HK-2 (cell line): ENCODE measurements around the gene UFD1.

Experiments used
- DNase-seq: peaks from one replicate; pipeline ENCODE4 v3.0.0-alpha.2; 2018; ENCODE audit not compliant: unreplicated experiment

The UFD1 gene

DNA sequence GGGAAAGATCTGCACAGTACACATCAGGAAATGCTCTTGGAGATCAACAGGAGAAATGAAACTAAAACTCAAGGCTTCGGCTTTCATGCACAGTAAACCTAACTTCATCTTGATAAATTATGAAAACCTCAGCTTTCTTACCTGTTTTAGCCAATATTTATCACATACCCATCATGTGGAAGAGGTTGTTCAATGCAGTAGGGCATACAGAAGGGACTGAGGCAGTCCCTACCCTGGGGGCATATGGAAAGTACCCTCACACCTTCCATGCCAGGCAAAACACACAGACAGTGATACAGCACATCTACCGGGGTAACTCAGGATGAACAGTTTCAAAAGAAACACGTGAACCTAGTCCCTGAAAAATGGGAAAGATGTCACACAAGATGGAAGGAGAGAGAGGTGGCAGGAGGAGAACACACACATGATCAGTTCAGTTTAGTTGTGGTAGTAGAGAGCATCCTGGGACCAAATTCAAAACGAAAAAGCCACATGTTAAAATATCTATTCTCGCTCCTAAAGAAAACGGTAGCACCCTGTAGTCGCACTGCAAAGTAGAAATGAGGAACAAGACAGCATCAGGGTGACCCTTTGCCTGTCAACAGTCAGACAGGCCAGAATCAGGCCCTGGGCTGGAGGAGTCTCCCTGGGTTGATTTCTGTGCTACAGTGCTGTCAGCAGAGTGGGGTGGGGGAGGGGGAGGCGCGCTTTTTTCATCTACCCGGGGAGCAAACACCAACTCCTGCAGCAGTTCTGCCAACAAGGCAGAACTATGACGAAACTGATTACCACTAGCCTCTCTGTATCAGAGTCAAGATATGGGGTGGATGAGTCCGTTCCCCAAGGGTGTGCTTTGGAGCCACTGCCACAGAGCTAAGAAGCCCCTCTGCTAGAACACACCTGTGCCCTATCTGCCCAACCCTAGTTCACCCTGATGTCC, 48.8 kb downstream of the UFD1 start:
- no peak for DNase-seq

GRCh38 chr22:19424186-19424500, 54.9 kb downstream of the UFD1 start:
- no peak for DNase-seq

DNA sequence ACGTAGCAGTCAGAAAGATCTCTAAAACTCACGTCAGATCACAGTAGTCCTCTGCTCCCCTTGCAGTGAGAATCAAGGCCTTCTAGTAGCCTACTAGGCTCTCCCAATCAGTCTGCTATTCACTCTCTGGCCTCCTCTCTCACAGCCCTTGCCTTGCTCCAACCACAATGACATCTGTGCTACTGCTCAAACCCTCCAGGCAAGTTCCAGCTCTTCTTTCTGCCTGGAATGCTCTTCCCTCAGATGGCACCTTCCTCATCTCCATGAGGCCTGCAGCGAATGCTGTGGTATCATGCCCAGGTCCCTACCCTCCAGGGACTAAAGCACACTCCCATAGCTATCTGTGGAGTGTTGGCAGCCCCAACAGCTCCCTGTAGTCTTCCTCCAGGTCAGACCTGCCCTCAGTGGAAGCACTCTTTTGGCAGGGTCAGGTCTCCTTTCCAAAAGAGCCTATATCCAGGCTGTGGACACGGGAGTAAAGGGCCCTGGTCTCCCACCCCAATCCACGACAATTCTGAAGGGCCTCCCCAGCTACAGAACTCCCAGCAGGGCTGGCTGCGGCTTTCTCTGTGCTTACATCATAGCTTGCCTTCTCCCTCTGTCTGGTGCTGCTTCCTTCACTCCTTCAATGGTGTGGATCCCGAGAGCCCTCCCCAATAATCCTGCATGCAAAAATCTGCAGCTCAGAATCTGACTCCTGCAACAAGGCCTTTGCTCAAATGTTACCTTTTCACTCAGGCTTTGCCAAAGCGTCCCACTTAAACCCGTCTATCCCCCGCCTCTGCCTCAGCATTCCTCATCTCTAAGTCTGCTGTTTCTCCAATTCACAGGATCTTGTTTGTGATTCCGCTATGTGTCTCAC, 56.3 kb downstream of the UFD1 start:
- no peak for DNase-seq

GRCh38 chr22:19420321-19420720, 58.7 kb downstream of the UFD1 start:
- no peak for DNase-seq

DNA sequence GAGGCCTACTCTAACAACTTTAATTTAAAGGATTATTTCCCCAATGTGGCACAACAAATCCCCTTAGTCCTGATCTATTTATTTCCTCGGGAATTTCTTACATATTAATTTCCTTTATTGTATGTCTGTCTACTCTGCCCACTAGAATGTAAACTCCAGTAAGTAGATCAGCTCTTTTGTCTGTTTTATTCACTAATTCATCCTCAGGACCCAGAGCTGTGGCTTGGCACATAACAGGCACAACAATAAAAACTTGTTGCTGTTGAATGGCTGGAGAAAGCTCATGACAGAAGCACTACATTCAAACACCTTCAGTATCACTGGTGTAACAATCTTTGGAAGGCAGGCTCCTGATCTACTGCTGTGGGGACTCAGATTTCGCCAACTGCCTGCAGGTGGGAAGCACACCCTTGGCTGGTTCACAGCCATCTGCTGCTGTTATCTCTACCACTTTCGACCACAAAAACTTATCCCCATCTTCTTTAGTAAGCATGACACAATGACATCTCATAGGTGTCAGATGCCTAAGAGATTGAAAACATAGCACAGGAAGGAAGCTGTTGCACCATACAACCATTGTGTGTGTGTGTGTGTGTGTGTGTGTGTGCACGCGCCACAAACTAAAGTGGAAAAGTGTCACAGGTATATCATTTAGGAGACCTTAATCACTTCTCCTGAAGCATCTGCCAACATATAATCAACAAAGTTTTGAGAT, 59.4 kb downstream of the UFD1 start:
- DNase-seq = no peak

DNA sequence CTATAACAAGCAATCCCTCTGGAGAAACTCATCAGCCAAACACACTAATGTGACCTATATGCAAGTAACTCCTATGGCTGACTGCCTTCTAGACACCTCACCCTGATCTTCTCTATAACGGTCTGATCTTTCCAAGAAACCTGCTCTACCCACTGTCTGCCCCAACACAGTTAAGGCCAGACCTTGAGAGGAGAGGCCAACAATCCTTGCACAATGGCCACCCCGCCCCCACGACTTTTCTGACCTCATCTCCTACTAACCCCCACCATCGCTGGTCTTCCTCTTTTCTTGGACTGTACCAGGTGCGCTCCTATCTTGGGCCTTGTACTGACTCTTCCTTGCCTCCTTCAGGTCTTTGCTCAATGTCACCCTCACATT, 59.9 kb downstream of the UFD1 start:
- no peak for DNase-seq

- no peak for DNase-seq
These were observed 66.1 kb downstream of the UFD1 start for GRCh38 chr22:19412923-19413322.

DNA sequence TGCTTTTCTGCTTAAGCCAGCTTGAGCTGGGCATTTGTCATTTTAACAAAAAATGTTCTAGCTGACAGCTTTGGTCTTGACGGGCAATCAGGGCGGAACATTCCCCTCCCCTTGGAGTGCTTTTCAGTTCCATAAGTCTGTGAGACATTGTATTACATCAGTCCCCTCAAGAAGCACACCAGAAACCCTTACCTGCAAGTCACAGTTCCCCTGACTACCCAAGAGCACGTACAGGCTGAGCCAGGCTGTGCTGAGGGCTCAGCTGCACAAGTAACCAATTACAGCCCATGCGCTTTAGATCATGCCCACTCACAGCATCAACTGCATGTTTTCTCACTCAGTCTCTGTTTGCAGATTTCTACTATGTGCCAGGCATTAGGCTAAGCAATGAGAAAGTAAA, 66.5 kb downstream of the UFD1 start:
- no peak for DNase-seq

DNA sequence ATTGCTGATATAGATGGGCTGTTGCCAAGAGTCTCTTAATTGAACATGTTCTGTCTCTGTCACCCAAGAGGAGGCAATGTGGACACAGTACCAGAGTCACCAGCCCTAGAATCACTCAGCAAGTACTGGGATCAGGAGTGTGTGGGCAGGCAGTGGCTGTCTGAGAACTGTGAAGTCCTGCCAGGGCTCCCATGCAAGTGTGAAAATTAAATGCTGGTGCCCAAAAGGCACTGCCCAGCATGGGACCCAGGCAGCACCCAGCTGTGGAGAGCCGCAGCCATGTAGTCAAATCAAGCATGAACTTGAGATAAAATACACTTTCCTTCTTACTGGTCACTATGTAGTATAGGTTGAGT, 67.3 kb downstream of the UFD1 start:
- DNase-seq = no peak

DNA sequence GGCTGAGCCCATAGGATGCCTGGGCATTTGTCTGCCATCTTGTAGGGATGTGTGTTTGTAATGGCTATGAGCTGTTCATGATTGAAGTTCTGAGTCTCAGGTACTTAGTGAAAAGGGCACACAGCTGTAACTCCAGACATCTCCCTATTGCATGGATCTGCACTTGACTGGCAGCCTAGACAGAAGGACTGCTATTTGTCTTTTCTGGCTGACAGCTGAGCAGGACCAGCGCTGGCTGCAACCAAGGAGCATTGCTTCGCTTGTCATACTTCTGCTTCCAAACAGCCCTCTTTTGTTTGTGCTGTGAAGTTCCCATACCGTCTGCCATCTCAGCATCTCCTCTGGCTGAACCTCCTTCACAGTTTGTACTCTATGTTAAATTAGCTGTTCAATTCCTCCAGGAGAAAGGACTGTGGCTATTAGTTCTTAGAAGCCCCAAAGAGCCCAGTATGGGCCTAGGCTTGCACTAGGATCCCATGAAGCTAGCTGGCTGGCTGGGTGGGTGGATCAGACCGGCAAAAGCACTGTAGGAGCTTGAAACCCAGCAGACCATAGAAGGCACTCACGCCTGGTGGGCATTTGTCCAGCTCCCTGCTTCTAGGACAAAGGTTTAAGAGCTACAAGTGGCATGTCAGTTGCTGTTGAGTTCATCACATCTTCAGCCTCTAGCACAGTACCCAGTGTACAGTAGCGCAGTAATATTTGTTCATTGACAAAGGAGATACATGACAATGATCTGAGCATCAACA, 67.9 kb downstream of the UFD1 start:
- no peak for DNase-seq

- no peak for DNase-seq
These were observed 71.1 kb downstream of the UFD1 start for GRCh38 chr22:19407649-19408606.

DNA sequence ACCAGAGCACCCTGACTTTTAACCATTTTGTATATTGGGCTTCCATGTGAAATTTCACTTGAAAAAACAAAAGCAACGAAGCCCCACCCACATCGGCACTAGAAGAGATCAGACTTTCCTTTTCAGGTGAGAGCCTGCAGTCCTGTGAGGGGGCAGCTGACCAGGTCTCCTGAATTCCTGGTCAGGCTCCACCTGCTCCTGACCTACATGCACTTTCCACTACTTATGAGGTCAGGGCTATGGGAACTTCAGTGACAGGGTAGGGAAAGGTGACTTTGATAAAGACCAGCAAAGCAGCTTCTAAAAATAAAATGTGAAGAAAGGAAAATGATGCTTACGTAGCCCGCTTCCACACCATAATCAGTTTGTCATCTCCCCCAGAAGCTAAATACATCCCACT, 72.1 kb downstream of the UFD1 start:
- DNase-seq = no peak

DNA sequence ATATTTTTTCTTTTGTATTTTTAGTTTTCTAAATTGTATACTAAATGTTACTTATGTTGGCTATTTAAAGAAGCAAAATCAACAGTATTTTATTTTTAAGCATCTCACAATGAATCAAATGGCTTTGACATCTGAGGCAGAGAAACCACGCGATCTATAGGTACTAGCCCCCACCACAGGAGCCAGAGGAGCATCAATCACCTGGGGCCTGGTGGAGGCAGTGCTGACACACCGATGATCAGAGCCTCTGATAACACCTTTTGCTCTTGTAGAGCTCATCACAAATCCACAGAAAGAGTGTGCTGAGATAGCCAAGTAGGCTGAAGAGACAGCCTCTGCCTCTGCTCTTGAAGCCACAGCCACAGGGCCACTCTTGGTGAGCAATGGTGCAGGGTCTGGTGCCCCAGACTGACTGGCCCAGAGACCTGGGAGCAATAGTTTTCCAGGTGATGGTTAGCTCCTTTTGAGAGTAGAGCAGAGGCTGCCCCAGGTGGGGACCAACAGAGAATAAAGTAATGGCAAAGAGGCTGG, 72.6 kb downstream of the UFD1 start:
- DNase-seq = no peak

GRCh38 chr22:19405652-19406051, 73.3 kb downstream of the UFD1 start:
- DNase-seq = no peak

GRCh38 chr22:19405133-19405532, 73.9 kb downstream of the UFD1 start:
- DNase-seq = no peak

DNA sequence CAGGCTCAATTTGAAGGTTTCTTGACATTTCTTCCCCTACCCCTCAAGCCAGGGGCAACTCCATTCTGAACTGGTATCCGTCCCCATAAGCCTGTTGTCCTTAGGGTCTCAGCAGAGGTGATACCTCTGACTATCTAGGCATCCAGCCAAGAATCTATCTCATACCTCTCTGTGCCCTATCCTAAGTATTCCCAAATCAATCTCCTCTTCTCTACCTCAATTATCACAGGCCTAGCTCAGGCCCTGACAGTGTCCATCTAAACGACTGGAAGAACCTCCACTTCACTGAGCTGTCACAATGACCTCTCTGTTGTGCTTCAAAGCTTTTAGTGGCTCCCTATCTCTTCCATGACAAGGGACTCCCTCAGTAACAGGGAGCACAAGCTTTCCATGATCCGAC, 74.3 kb downstream of the UFD1 start:
- DNase-seq = no peak

GRCh38 chr22:19402642-19403191, 76.3 kb downstream of the UFD1 start:
- DNase-seq = no peak

DNA sequence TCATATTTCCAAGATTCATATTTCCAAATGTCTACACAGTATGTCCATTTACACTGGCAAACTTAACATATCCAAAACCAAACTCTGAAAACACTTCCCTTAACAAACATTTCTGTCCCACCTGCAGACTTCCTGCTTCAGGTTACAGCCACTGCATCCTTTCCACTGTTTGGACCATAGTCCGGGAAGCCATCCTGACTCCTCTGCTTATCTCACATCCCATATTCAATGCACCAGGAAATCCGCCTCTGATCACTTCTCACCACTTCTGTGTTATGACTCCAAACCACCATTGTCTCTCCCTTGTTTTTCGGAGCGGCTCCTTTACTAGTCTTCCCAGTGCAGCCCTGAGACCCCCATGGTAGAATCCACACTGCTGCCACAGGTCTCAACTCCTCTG, 77.5 kb downstream of the UFD1 start:
- no peak for DNase-seq

- no peak for DNase-seq
These were observed 78.1 kb downstream of the UFD1 start for GRCh38 chr22:19400881-19401280.
